HepG2 (cell line): ENCODE results near the gene ABCB9. TPM values are rescaled to one million over a fixed set of nuclear protein-coding genes. Genes with fewer than 3 reads are reported as not detected.
"Not testable (repeated sequence)": the region's sequence is repeated elsewhere in the genome, so short reads cannot be mapped to it uniquely, and the experiment has no call there.

Experiments used
- ATAC-seq: fragments of 200-7000 bp; cut with Tn5 transposase; 3 replicates; pipeline ENCODE4 v1.9.1; 2020; ENCODE audit warnings: mild to moderate bottlenecking, moderate library complexity
- BruUV-seq: library from RNA; stranded (reverse); fragments of 400-500 nt; replicated peaks from 2 replicates; lab custom pipeline; 2021; lab: Mats Ljungman, UMichigan
- CTCF ChIA-PET: fragments of 300-600 bp; formaldehyde crosslinking; extraction: SDS; loops from one replicate; lab custom pipeline; 2021; ENCODE audit warnings: low total read pairs, inconsistent platforms, low intra/inter-chr PET ratio; lab: Yijun Ruan, JAX
- POLR2A ChIA-PET: fragments of 350-600 bp; sonication (Branson Sonifier 250); formaldehyde crosslinking; loops from one replicate; lab custom pipeline; 2020; ENCODE audit warnings: antibody characterized with exemption, inconsistent platforms; lab: Yijun Ruan, JAX
- DNase-seq: peaks from one replicate; pipeline ENCODE4 v3.0.0-alpha.2; 2015; ENCODE audit warnings: low spot score
- FAIRE-seq: peaks from 3 replicates; lab custom pipeline; 2011; peaks lifted over from hg19 to GRCh38; lab: Jason Lieb, UNC
- H2AFZ ChIP-seq: one replicate; pipeline ENCODE4 v1.6.1; 2011; ENCODE audit warnings: low read length, inconsistent platforms
- H3K27ac ChIP-seq: fragments of 300-600 bp; 3 replicates; pipeline ENCODE4 v1.8.0; 2011; ENCODE audit warnings: mixed run types, mild to moderate bottlenecking, mixed read lengths, low read length, inconsistent platforms; ENCODE audit not compliant: insufficient read depth; ENCODE audit errors: extremely low read length
- H3K27me3 ChIP-seq, 2 experiments: fragments of 200-600 bp in 1 of 2; 2 replicates in 1 of 2; 3 replicates in 1 of 2; pipeline versions ENCODE4 v1.6.0 to v1.8.0; 2011; ENCODE audit warnings: low read length in 2 of 2, mild to moderate bottlenecking in 2 of 2, moderate library complexity in 2 of 2, inconsistent platforms in 1 of 2; ENCODE audit not compliant: insufficient read depth in 2 of 2, control insufficient read depth in 1 of 2
- H3K36me3 ChIP-seq, 2 experiments: fragments of 200-600 bp in 1 of 2; replicated peaks in 1 of 2; 2 replicates in 1 of 2; 3 replicates in 1 of 2; pipeline versions ENCODE4 v1.5.1 to v1.8.0; 2011; ENCODE audit warnings: low read length in 2 of 2, inconsistent platforms in 1 of 2; ENCODE audit not compliant: insufficient read depth in 2 of 2, control insufficient read depth in 1 of 2
- H3K4me1 ChIP-seq: 2 replicates; pipeline ENCODE4 v1.5.1; 2012; ENCODE audit warnings: low read length, inconsistent platforms; ENCODE audit not compliant: insufficient read depth
- H3K4me2 ChIP-seq: 2 replicates; pipeline ENCODE4 v1.6.0; 2011; ENCODE audit warnings: low read depth, low read length, inconsistent platforms
- H3K4me3 ChIP-seq, 3 experiments: fragments of 200-600 bp in 1 of 3; sonication (generic), shearing (Covaris generic) in 1 of 3; replicated peaks in 1 of 3; 2 replicates each; pipeline ENCODE4 v1.5.1; 2011 to 2016; ENCODE audit warnings: low read length in 3 of 3, inconsistent platforms in 2 of 3, low read depth in 2 of 3, mild to moderate bottlenecking in 2 of 3, control low read depth in 1 of 3, mixed read lengths in 1 of 3; ENCODE audit not compliant: insufficient read depth in 1 of 3
- H3K79me2 ChIP-seq: one replicate; pipeline ENCODE4 v1.6.1; 2011; ENCODE audit warnings: low read length, inconsistent platforms; ENCODE audit not compliant: insufficient read depth
- H3K9ac ChIP-seq: 2 replicates; pipeline ENCODE4 v1.6.0; 2011; ENCODE audit warnings: mild to moderate bottlenecking, low read depth, low read length, inconsistent platforms; ENCODE audit not compliant: insufficient read depth
- H3K9me3 ChIP-seq: 2 replicates; pipeline ENCODE4 v1.5.1; 2012; ENCODE audit warnings: mild to moderate bottlenecking, low read length
- H4K20me1 ChIP-seq: 2 replicates; pipeline ENCODE4 v1.6.0; 2011; ENCODE audit warnings: inconsistent platforms, mild to moderate bottlenecking, low read length, moderate library complexity; ENCODE audit not compliant: insufficient read depth
- ZBTB26 ChIP-seq: IDR thresholded peaks from 2 replicates; pipeline ENCODE4 v1.6.1; 2016; ENCODE audit warnings: missing compliant biosample characterization, missing genetic modification reagents, borderline replicate concordance
- ZNF280D ChIP-seq: sonication (generic); formaldehyde crosslinking; IDR thresholded peaks from 2 replicates; pipeline ENCODE4 v1.5.1; 2020; ENCODE audit warnings: mild to moderate bottlenecking, missing genetic modification reagents
- WGBS: methylation state at CpG from one replicate; pipeline ENCODE4 v1.1.6; 2017; ENCODE audit warnings: low lambda C conversion rate; 5-methylcytosine and 5-hydroxymethylcytosine counted together
- in situ Hi-C: cut with HindIII; loops from 2 replicates; pipeline ENCODE4 v1.10.0; 2017; ENCODE audit warnings: low pct_unique_long_range_greater_than_20kb; ENCODE audit not compliant: extremely low pct_ligation_motif_present
- intact Hi-C: fragments of 100-400 bp; cut with micrococcal nuclease; formaldehyde crosslinking; loops from one replicate; pipeline ENCODE4 v1.10.0; 2022; ENCODE audit not compliant: unreplicated experiment
- polyA plus RNA-seq, 8 experiments: library from polyadenylated mRNA; depleted of rRNA in 3 of 8; stranded (reverse) in 7 of 8; unstranded in 1 of 8; fragments of >200 nt; fragmentation: Illumina TruSeq in 4 of 8; extraction: Trizol in 4 of 8; gene quantifications; 2 replicates each; pipeline versions ENCODE4 v1.2.1 to v1.2.3, GENCODE V29; 2011 to 2016; ENCODE audit warnings: low read depth in 4 of 8, missing spikeins in 1 of 8, mixed read lengths in 1 of 8; ENCODE audit not compliant: insufficient read depth in 1 of 8
- total RNA-seq, 5 experiments: library from RNA; depleted of rRNA; stranded (reverse); fragments of >200 nt; fragmentation: Illumina TruSeq; extraction: Trizol; gene quantifications; 2 replicates each; pipeline ENCODE4 v1.2.3, GENCODE V29; 2016; ENCODE audit warnings: low read depth in 1 of 5

ABCB9 gene
- total and polyA plus RNA-seq, 2 of the 13 experiments (the other 11 are each of a cell fraction or from before 2014, with no cell fraction given) = 5.1 to 6.0 TPM

GRCh38 chr12:122942637-122943036 is 23.6 kb downstream of the ABCB9 start (continued):
- TF ChIP-seq ZNF280D (no peak), ZBTB26 (CRISPR knock-in tag) (0 out of 2 replicates have a peak, but pooled peaks have one; percentile 42)
- TF ChIP-seq, all 625 proteins: peak for 17

- BruUV-seq, in situ Hi-C loops, POLR2A ChIA-PET: not testable (repeated sequence)
Measured at GRCh38 chr12:122941351-122941750, 24.9 kb downstream of the ABCB9 start.

More at GRCh38 chr12:122941351-122941750, 24.9 kb downstream of the ABCB9 start:
- peaks cover 17% of the 10 kb centered on the region for H3K4me1 ChIP-seq
- 91% methylated on average over 5 of the region's 5 CpGs for WGBS
- H3K4me2 ChIP-seq, H2AFZ ChIP-seq, intact Hi-C loops, DNase-seq, H3K9me3 ChIP-seq, H4K20me1 ChIP-seq, H3K79me2 ChIP-seq, CTCF ChIA-PET, H3K27me3 ChIP-seq, H3K4me3 ChIP-seq, H3K27ac ChIP-seq, ATAC-seq, H3K36me3 ChIP-seq, FAIRE-seq, H3K9ac ChIP-seq: not testable (repeated sequence)
